H1 (cell line): Measurements from ENCODE around the gene SPRR1A. TPM values are rescaled to one million over a fixed set of nuclear protein-coding genes. Genes with fewer than 3 reads are reported as not detected.

Experiments used
- CTCF ChIA-PET: fragments of 300-600 bp; sonication (Branson Sonifier 250); formaldehyde crosslinking; loops from one replicate; lab custom pipeline; 2021; ENCODE audit not compliant: partially characterized antibody; lab: Charles Lee
- POLR2A ChIA-PET: fragments of 300-600 bp; sonication (Branson Sonifier 250); formaldehyde crosslinking; loops from one replicate; lab custom pipeline; 2021; ENCODE audit warnings: inconsistent platforms; ENCODE audit not compliant: partially characterized antibody; lab: Charles Lee
- DNase-seq, 2 experiments: peaks; one replicate each; pipeline versions ENCODE4 v3.0.0 to v3.0.0-alpha.2; 2010 to 2022; ENCODE audit warnings: low spot score in 2 of 2, low read depth in 1 of 2, mixed read lengths in 1 of 2
- FAIRE-seq: peaks from 2 replicates; lab custom pipeline; 2011; peaks lifted over from hg19 to GRCh38; lab: Jason Lieb, UNC
- H2AFZ ChIP-seq: 2 replicates; pipeline ENCODE4 v1.8.1; 2012; ENCODE audit warnings: low read length, inconsistent platforms
- H2AK5ac ChIP-seq: 2 replicates; pipeline ENCODE4 v1.6.1; 2013; ENCODE audit warnings: low read depth, low read length
- H2BK120ac ChIP-seq: replicated peaks from 2 replicates; pipeline ENCODE3; 2013; ENCODE audit warnings: low read depth, low read length, inconsistent platforms
- H2BK12ac ChIP-seq: 2 replicates; pipeline ENCODE4 v1.6.1; 2013; ENCODE audit warnings: low read depth, low read length
- H2BK15ac ChIP-seq: 2 replicates; pipeline ENCODE4 v1.6.1; 2013; ENCODE audit warnings: low read length
- H2BK20ac ChIP-seq: 2 replicates; pipeline ENCODE4 v1.6.1; 2013; ENCODE audit warnings: low read length
- H2BK5ac ChIP-seq: 2 replicates; pipeline ENCODE4 v1.6.1; 2013; ENCODE audit warnings: low read depth, low read length
- H3K14ac ChIP-seq: 2 replicates; pipeline ENCODE4 v1.6.1; 2013; ENCODE audit warnings: inconsistent platforms; ENCODE audit not compliant: insufficient read length
- H3K18ac ChIP-seq: 2 replicates; pipeline ENCODE4 v1.6.1; 2013; ENCODE audit warnings: low read length; ENCODE audit errors: extremely low read depth
- H3K23ac ChIP-seq: 2 replicates; pipeline ENCODE4 v1.6.1; 2013; ENCODE audit warnings: inconsistent platforms; ENCODE audit not compliant: insufficient read length
- H3K23me2 ChIP-seq: 2 replicates; pipeline ENCODE4 v1.6.1; 2013; ENCODE audit warnings: low read depth, low read length
- H3K27ac ChIP-seq: 2 replicates; pipeline ENCODE4 v1.6.1; 2011; ENCODE audit warnings: low read depth, low read length, inconsistent platforms
- H3K27me3 ChIP-seq, 4 experiments: replicated peaks in 1 of 4; 1 replicate in 1 of 4; 2 replicates in 3 of 4; pipeline versions ENCODE4 v1.6.1 to v1.8.1; 2011 to 2013; ENCODE audit warnings: low read length in 3 of 4, mild to moderate bottlenecking in 3 of 4, inconsistent platforms in 2 of 4, mixed read lengths in 2 of 4, moderate library complexity in 1 of 4; ENCODE audit not compliant: control insufficient read depth in 3 of 4, insufficient read depth in 3 of 4; ENCODE audit errors: extremely low read depth in 1 of 4
- H3K36me3 ChIP-seq, 4 experiments: 2 replicates each; pipeline versions ENCODE4 v1.6.1 to v1.8.1; 2011 to 2013; ENCODE audit warnings: mild to moderate bottlenecking in 4 of 4, low read length in 3 of 4, moderate library complexity in 2 of 4, control low read depth in 1 of 4, inconsistent platforms in 1 of 4; ENCODE audit not compliant: insufficient read depth in 4 of 4, control insufficient read depth in 2 of 4
- H3K4ac ChIP-seq: replicated peaks from 2 replicates; pipeline ENCODE3; 2013; ENCODE audit warnings: low read length, low read depth, mixed read lengths, inconsistent platforms; ENCODE audit not compliant: insufficient read length
- H3K4me1 ChIP-seq, 4 experiments: replicated peaks in 1 of 4; 1 replicate in 1 of 4; 2 replicates in 3 of 4; pipeline versions ENCODE4 v1.6.1 to v1.8.1; 2011 to 2013; ENCODE audit warnings: low read length in 3 of 4, inconsistent platforms in 2 of 4, mixed read lengths in 1 of 4; ENCODE audit not compliant: insufficient read depth in 4 of 4, control insufficient read depth in 3 of 4
- H3K4me2 ChIP-seq, 2 experiments: 2 replicates each; pipeline versions ENCODE4 v1.6.1 to v1.8.1; 2011 to 2013; ENCODE audit warnings: low read depth in 2 of 2, low read length in 2 of 2, control low read depth in 1 of 2, inconsistent platforms in 1 of 2, mild to moderate bottlenecking in 1 of 2; ENCODE audit not compliant: insufficient read depth in 1 of 2
- H3K4me3 ChIP-seq, 4 experiments: fragments of 200-600, 300-600 bp in 1 of 4; sonication (generic), shearing (Covaris generic), sonication (Bioruptor Twin) in 1 of 4; 2 replicates each; pipeline versions ENCODE4 v1.5.1 to v1.8.1; 2011 to 2016; ENCODE audit warnings: low read length in 4 of 4, low read depth in 3 of 4, control low read depth in 2 of 4, inconsistent platforms in 2 of 4, mild to moderate bottlenecking in 2 of 4, mixed read lengths in 1 of 4, moderate library complexity in 1 of 4; ENCODE audit not compliant: insufficient read depth in 2 of 4; ENCODE audit errors: extremely low read depth in 1 of 4
- H3K56ac ChIP-seq: replicated peaks from 2 replicates; pipeline ENCODE3; 2013; ENCODE audit warnings: low read depth, mild to moderate bottlenecking, mixed read lengths, low read length, inconsistent platforms; ENCODE audit not compliant: insufficient read length
- H3K79me1 ChIP-seq: 2 replicates; pipeline ENCODE4 v1.6.1; 2013; ENCODE audit warnings: low read depth, low read length, control low read depth
- H3K79me2 ChIP-seq, 2 experiments: 2 replicates each; pipeline versions ENCODE4 v1.6.1 to v1.8.1; 2012 to 2013; ENCODE audit warnings: low read length in 2 of 2, mild to moderate bottlenecking in 2 of 2, inconsistent platforms in 1 of 2; ENCODE audit not compliant: insufficient read depth in 2 of 2, control insufficient read depth in 1 of 2
- H3K9ac ChIP-seq, 4 experiments: replicated peaks in 1 of 4; 1 replicate in 1 of 4; 2 replicates in 3 of 4; pipeline versions ENCODE4 v1.6.1 to v1.8.1; 2011 to 2013; ENCODE audit warnings: low read depth in 3 of 4, low read length in 3 of 4, control low read depth in 2 of 4, mild to moderate bottlenecking in 2 of 4, moderate library complexity in 2 of 4, inconsistent platforms in 1 of 4; ENCODE audit errors: extremely low read depth in 1 of 4
- H3K9me3 ChIP-seq, 2 experiments: 2 replicates each; pipeline versions ENCODE4 v1.6.1 to v1.8.1; 2012 to 2013; ENCODE audit warnings: mild to moderate bottlenecking in 2 of 2, moderate library complexity in 2 of 2, control low read depth in 1 of 2, inconsistent platforms in 1 of 2, low read depth in 1 of 2, low read length in 1 of 2, mixed read lengths in 1 of 2; ENCODE audit not compliant: insufficient read depth in 2 of 2
- H4K20me1 ChIP-seq, 2 experiments: replicated peaks in 1 of 2; 2 replicates each; pipeline versions ENCODE3 to v1.8.1; 2011 to 2013; ENCODE audit warnings: inconsistent platforms in 2 of 2, low read length in 2 of 2, mild to moderate bottlenecking in 1 of 2; ENCODE audit not compliant: insufficient read depth in 2 of 2, control insufficient read depth in 1 of 2
- H4K5ac ChIP-seq: 2 replicates; pipeline ENCODE4 v1.6.1; 2013; ENCODE audit warnings: low read length, low read depth, mixed read lengths, inconsistent platforms; ENCODE audit not compliant: insufficient read length
- H4K8ac ChIP-seq: 2 replicates; pipeline ENCODE4 v1.8.0; 2013; ENCODE audit warnings: mild to moderate bottlenecking, moderate library complexity, low read length, inconsistent platforms; ENCODE audit not compliant: insufficient read depth; ENCODE audit errors: extremely low read depth
- H4K91ac ChIP-seq: replicated peaks from 2 replicates; pipeline ENCODE3; 2013; ENCODE audit warnings: low read length, mixed read lengths, inconsistent platforms; ENCODE audit not compliant: insufficient read length
- BRCA1 ChIP-seq: IDR thresholded peaks from 2 replicates; pipeline ENCODE4 v1.6.1; 2012; ENCODE audit warnings: low read depth, low read length, improper control_type of control experiment
- RXRA ChIP-seq: IDR thresholded peaks from 2 replicates; pipeline ENCODE4 v1.6.1; 2011; ENCODE audit warnings: low read depth, mild to moderate bottlenecking, low read length, moderate library complexity; ENCODE audit not compliant: insufficient read depth
- SUZ12 ChIP-seq: fragments of 200-600 bp; sonication (generic); IDR thresholded peaks from 2 replicates; pipeline ENCODE4 v1.6.1; 2012; ENCODE audit warnings: mild to moderate bottlenecking, inconsistent platforms, low read length, moderate library complexity, mixed read lengths
- WGBS, 2 experiments: shearing (Covaris generic) in 1 of 2; methylation state at CpG; one replicate each; pipeline versions ENCODE4 v1.1.6 to v1.1.7; 2013 to 2015; ENCODE audit warnings: low lambda C conversion rate in 2 of 2, mixed read lengths in 2 of 2, inconsistent platforms in 1 of 2, low coverage in 1 of 2, missing lambda C conversion rate in 1 of 2; ENCODE audit not compliant: insufficient replicate concordance in 2 of 2, insufficient coverage in 1 of 2, insufficient read length in 1 of 2; ENCODE audit errors: extremely low coverage in 1 of 2, missing lambda C conversion rate in 1 of 2; 5-methylcytosine and 5-hydroxymethylcytosine counted together
- polyA plus RNA-seq, 7 experiments: library from polyadenylated mRNA; depleted of rRNA in 3 of 7; stranded (reverse) in 5 of 7; unstranded in 2 of 7; fragments of >200 nt in 5 of 7; fragments of 200-250 nt in 2 of 7; gene quantifications; 1 replicate in 5 of 7; 2 replicates in 1 of 7; 4 replicates in 1 of 7; pipeline versions ENCODE4 v1.2.1 to v1.2.3, GENCODE V29; 2011 to 2013; ENCODE audit warnings: missing spikeins in 2 of 7, mixed read lengths in 2 of 7
- total RNA-seq: library from RNA; stranded (reverse); fragmentation: NEBNext Ultra II Directional; extraction: Animal tissue kit (Norgen Biotek cat#: 25700); gene quantifications from 2 replicates; pipeline ENCODE4 v1.2.1, GENCODE V29; 2021
- TF ChIP-seq, protein P1 (sequence below): IDR thresholded peaks from 2 replicates; pipeline ENCODE4 v1.6.1; 2011; ENCODE audit warnings: low read length, improper control_type of control experiment
- TF ChIP-seq, protein P2 (sequence below): IDR thresholded peaks from 2 replicates; pipeline ENCODE4 v1.6.1; 2012; ENCODE audit warnings: low read length, inconsistent platforms

Gene SPRR1A
- total and polyA plus RNA-seq, 2 of the 8 experiments (the other 6 are each of a cell fraction or from before 2014, with no cell fraction given), result not detected

DNA sequence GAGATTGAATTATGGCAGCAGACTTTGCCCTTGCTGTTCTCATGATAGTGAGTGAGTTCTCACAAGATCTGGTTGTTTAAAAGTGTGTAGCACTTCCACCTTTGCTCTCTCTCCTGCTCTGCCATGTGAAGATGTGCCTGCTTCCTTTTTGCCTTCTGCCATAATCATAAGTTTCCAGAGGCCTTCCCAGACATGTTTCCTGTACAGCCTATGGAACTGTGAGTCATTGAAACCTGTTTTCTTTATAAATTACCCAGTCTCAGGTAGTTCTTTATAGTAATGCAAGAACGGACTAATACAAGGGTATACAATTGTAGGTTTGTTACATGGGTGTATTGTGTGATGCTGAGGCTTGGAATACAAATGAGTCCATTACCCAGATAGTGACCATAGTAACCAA, 51.3 kb downstream of the SPRR1A start:
- Histone ChIP-seq H3K23me2 (no peaks in the 10 kb centered on the region), H2BK15ac (no peak overlapping the region), H3K36me3 (no peaks in the 10 kb centered on the region), H4K8ac (no peak overlapping the region), H4K20me1 (no peaks in the 10 kb centered on the region), H3K9me3 (no peaks in the 10 kb centered on the region), H2BK5ac (no peak overlapping the region), H3K23ac (no peak overlapping the region), H3K14ac (no peak overlapping the region), H3K56ac (no peak overlapping the region), H4K91ac (no peak overlapping the region), H4K5ac (no peak overlapping the region), H2AK5ac (no peak overlapping the region), H3K4ac (no peak overlapping the region), H3K9ac (no peak overlapping the region), H3K79me2 (no peaks in the 10 kb centered on the region), H2BK120ac (no peak overlapping the region), H2AFZ (no peak overlapping the region), H3K4me2 (no peak overlapping the region), H3K79me1 (no peaks in the 10 kb centered on the region), H3K27ac (no peak overlapping the region), H3K4me3 (no peak overlapping the region), H3K27me3 (peaks cover 0 to 1% (median 0%) of the 10 kb centered on the region in 4 experiments; a peak in 1 of 7 replicates), H3K18ac (no peak overlapping the region), H3K4me1 (no peaks in the 10 kb centered on the region), H2BK20ac (no peak overlapping the region), H2BK12ac (no peak overlapping the region)
- DNase-seq (no peak), FAIRE-seq (no peak)
- CTCF ChIA-PET, result interaction anchor here (2.0 kb wide), 1 partner anchor 165 kb away, joined by 4 read pairs; no protein-coding TSS in a partner anchor
- TF ChIP-seq, protein P1, sequence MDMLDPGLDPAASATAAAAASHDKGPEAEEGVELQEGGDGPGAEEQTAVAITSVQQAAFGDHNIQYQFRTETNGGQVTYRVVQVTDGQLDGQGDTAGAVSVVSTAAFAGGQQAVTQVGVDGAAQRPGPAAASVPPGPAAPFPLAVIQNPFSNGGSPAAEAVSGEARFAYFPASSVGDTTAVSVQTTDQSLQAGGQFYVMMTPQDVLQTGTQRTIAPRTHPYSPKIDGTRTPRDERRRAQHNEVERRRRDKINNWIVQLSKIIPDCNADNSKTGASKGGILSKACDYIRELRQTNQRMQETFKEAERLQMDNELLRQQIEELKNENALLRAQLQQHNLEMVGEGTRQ, result no peak
- TF ChIP-seq SUZ12, result no peak
- TF ChIP-seq, protein P2, sequence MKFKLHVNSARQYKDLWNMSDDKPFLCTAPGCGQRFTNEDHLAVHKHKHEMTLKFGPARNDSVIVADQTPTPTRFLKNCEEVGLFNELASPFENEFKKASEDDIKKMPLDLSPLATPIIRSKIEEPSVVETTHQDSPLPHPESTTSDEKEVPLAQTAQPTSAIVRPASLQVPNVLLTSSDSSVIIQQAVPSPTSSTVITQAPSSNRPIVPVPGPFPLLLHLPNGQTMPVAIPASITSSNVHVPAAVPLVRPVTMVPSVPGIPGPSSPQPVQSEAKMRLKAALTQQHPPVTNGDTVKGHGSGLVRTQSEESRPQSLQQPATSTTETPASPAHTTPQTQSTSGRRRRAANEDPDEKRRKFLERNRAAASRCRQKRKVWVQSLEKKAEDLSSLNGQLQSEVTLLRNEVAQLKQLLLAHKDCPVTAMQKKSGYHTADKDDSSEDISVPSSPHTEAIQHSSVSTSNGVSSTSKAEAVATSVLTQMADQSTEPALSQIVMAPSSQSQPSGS, result no peak
- TF ChIP-seq BRCA1, result no peak
- no peak for TF ChIP-seq RXRA
- WGBS, 2 experiments, result 94% methylated on average over 1 of the region's 1 CpG; no CpG with 5 or more reads in 1 of the 2 experiments
- POLR2A ChIA-PET, result no interaction called here
